ENCODE results near the gene RNF11.
"Not testable (repeated sequence)": the region's sequence is repeated elsewhere in the genome, so short reads cannot be mapped to it uniquely, and the experiment has no call there.

The RNF11 gene

DNA sequence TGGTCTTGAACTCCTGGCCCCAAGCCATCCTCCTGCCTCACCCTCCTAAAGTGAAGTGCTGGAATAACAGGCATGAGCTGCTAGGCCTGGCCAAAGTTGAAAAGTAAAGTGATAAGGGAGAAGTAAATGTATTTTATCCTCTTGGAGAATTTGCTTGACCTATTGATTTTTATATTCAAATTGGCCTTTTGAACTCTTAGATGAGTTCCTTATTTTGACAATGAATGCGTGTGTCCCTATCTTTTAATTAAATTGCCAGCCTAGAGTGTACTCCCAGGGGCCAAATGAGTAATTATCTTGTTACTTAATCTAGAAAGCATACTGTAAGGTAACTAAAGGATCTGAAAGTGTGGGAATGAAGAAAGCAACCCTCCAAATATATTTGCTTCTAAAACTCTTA, 11.4 kb downstream of the RNF11 start:
- TF ChIP-seq POLR2AphosphoS5 (IDR thresholded peaks at IDR 0.05; ENCODE audit: borderline replicate concordance, low read depth, low read length) (no peak), FOXP2 (optimal IDR thresholded peaks at IDR 0.05; ENCODE audit: control extremely low read depth, extremely low read length, insufficient read depth) (no peak)
- Histone ChIP-seq H3K9ac (ENCODE audit: insufficient read length) (no peak overlapping the region), H3K9me3 (ENCODE audit: low read depth, low read length) (no peaks in the 10 kb centered on the region), H3K4me3 (no peak overlapping the region), H3K27ac (no peak overlapping the region), H3K36me3 (ENCODE audit: insufficient read depth, low read length) (peaks cover 3% of the 10 kb centered on the region; the same call in 1 of the 2 replicates)
- DNase-seq (ENCODE audit: low read depth, low spot score), result no peak

DNA sequence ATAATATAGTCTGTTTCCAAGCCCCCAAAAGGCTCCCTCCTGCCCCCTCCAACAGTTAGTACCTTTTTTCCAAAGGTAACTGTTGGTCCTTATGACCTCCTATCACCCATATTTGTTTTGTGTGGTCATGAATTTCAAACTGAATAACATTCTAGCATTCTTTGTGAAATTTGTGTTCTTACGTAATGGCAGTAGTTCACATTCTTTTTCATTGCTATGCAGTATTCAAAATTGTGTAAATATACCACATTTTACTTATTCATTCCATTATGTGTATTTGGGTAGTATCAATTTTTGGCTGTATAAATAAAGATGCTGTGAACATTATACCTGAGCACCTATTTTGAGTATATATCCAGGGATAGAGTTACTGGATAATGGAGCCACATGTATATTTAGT, 13.4 kb downstream of the RNF11 start:
- Histone ChIP-seq H3K9ac (ENCODE audit: insufficient read length) (no peak overlapping the region), H3K4me3 (no peak overlapping the region), H3K36me3 (ENCODE audit: insufficient read depth, low read length) (peaks cover 3% of the 10 kb centered on the region; the same call in 1 of the 2 replicates), H3K9me3 (ENCODE audit: low read depth, low read length) (no peaks in the 10 kb centered on the region), H3K27ac (no peak overlapping the region)
- TF ChIP-seq POLR2AphosphoS5 (IDR thresholded peaks at IDR 0.05; ENCODE audit: borderline replicate concordance, low read depth, low read length), result no peak
- no peak for TF ChIP-seq EZH2 (IDR thresholded peaks at IDR 0.05)
- no peak for TF ChIP-seq FOXP2 (optimal IDR thresholded peaks at IDR 0.05; ENCODE audit: control extremely low read depth, extremely low read length, insufficient read depth)
- no peak for DNase-seq (ENCODE audit: low read depth, low spot score)

- not testable (repeated sequence) for H3K36me3 ChIP-seq (ENCODE audit: insufficient read depth, low read length); H3K9ac ChIP-seq (ENCODE audit: insufficient read length); DNase-seq (ENCODE audit: low read depth, low spot score); H3K27ac ChIP-seq; H3K9me3 ChIP-seq (ENCODE audit: low read depth, low read length); H3K4me3 ChIP-seq
Measured at GRCh38 chr1:51250729-51251128, 14.7 kb downstream of the RNF11 start.

DNA sequence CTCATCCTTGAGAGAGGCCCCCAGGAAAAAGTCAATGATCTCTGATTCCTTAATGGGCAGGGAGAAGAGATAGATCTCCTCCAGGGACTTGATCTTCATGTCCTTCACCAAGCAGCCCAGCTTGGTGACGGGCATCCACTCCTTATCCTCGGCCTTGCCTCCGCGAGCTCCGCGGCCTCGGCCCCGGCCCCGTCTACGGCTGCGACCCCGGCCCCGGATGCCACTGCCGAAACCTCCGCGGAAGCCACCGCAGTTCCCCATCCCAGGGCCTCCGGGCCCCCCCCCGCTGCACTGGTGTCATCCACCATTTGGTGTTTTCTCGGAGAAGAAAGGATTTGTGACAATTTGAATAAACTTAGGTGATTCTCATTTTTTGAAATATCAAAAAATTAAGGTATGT, 15.1 kb downstream of the RNF11 start:
- H3K9ac ChIP-seq (ENCODE audit: insufficient read length); DNase-seq (ENCODE audit: low read depth, low spot score); H3K36me3 ChIP-seq (ENCODE audit: insufficient read depth, low read length); H3K4me3 ChIP-seq; H3K9me3 ChIP-seq (ENCODE audit: low read depth, low read length); H3K27ac ChIP-seq: not testable (repeated sequence)

DNA sequence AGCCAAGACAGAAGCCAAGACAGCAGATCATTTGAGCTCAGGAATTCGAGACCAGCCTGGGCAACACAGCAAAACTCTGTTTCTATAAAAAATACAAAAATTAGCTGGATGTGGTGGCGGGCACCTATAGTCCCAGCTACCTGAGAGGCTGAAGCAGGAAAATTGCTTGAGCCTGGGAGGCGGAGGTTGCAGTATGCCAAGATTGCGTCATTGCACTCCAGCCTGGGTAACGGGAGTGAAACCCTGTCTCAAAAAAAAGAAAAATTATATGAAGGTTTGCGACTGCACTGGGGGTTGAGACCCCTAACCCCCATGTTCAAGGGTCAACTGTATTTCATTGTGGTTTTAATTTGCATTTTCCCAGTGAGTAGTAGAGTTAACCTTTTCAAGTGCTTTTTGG, 16.3 kb downstream of the RNF11 start:
- Histone ChIP-seq H3K9me3 (ENCODE audit: low read depth, low read length) (no peaks in the 10 kb centered on the region), H3K4me3 (no peak overlapping the region), H3K27ac (no peak overlapping the region), H3K36me3 (ENCODE audit: insufficient read depth, low read length) (peaks cover 3% of the 10 kb centered on the region; the same call in 1 of the 2 replicates), H3K9ac (ENCODE audit: insufficient read length) (no peak overlapping the region)
- TF ChIP-seq FOXP2 (optimal IDR thresholded peaks at IDR 0.05; ENCODE audit: control extremely low read depth, extremely low read length, insufficient read depth) (no peak), POLR2AphosphoS5 (IDR thresholded peaks at IDR 0.05; ENCODE audit: borderline replicate concordance, low read depth, low read length) (no peak)
- no peak for DNase-seq (ENCODE audit: low read depth, low spot score)

- DNase-seq (ENCODE audit: low read depth, low spot score), result no peak
- TF ChIP-seq FOXP2 (optimal IDR thresholded peaks at IDR 0.05; ENCODE audit: control extremely low read depth, extremely low read length, insufficient read depth), result no peak
- no peak for TF ChIP-seq POLR2AphosphoS5 (IDR thresholded peaks at IDR 0.05; ENCODE audit: borderline replicate concordance, low read depth, low read length)
- no peak for TF ChIP-seq EZH2 (IDR thresholded peaks at IDR 0.05)
- H3K9me3 ChIP-seq (ENCODE audit: low read depth, low read length), result no peaks in the 10 kb centered on the region
- no peak overlapping the region for H3K4me3 ChIP-seq
- no peak overlapping the region for H3K27ac ChIP-seq
- H3K9ac ChIP-seq (ENCODE audit: insufficient read length), result no peak overlapping the region
- peaks cover 3% of the 10 kb centered on the region; the same call in 1 of the 2 replicates for H3K36me3 ChIP-seq (ENCODE audit: insufficient read depth, low read length)
Measured at GRCh38 chr1:51253691-51254090, 17.6 kb downstream of the RNF11 start.

DNA sequence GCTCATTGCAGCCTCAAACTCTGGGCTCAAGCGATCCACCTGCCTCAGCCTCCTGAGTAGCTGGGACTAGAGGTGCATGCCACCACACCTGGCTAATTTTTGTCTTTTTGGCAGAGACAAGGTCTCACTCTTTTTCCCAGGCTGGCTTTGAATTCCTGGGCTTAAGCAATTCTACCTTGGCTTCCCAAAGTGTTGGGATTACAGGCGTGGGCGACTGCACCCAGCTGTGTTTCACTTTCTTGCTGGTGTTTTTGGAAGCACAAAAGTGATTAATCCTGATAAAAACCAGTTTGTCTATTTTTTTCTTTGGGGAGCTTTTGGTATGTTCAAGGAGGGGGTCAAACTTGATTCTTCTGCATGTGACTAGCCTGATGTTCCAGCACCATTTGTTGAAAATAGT, 19.3 kb downstream of the RNF11 start:
- H3K27ac ChIP-seq, result no peak overlapping the region
- no peak overlapping the region for H3K4me3 ChIP-seq
- H3K9ac ChIP-seq (ENCODE audit: insufficient read length), result no peak overlapping the region
- no peak for DNase-seq (ENCODE audit: low read depth, low spot score)
- TF ChIP-seq FOXP2 (optimal IDR thresholded peaks at IDR 0.05; ENCODE audit: control extremely low read depth, extremely low read length, insufficient read depth) (no peak), EZH2 (IDR thresholded peaks at IDR 0.05) (no peak), POLR2AphosphoS5 (IDR thresholded peaks at IDR 0.05; ENCODE audit: borderline replicate concordance, low read depth, low read length) (no peak)
- no peaks in the 10 kb centered on the region for H3K9me3 ChIP-seq (ENCODE audit: low read depth, low read length)
- no peaks in the 10 kb centered on the region for H3K36me3 ChIP-seq (ENCODE audit: insufficient read depth, low read length)

DNA sequence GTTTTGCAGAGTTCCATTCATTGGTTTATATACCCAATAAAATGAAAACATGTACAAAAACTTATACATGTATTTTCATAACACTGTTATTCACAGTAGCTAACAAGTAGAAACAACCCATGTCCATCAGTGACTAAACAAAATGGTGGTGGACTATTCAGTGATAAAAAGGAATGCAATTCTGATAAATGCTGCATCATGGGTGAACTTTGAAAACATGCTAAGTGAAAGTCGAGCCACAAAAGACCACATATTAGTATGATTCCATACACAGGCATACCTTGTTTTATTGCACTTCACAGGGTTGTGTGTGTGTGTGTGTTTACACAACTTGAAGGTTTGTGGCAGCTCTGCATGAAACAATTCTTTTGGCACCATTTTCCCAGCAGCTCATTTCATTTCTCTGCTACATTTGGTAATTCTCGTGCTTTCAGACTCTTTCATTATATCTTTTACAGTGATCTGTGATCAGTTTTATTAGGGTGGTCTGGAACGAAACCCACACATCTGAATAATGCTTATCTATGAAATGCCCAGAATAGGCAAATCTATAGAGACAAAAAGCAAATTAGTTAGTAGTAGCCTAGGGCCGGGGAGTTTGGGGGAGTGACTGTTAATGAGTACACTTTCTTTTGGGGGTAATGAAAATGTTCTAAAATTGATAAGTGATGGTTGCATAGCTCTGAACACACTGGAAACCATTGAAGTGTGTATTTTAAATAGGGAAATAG, 27.2 kb downstream of the RNF11 start:
- Histone ChIP-seq H3K27ac (peak overlapping the region; percentile 65), H3K4me3 (no peak overlapping the region), H3K9me3 (ENCODE audit: low read depth, low read length) (no peaks in the 10 kb centered on the region), H3K36me3 (ENCODE audit: insufficient read depth, low read length) (no peaks in the 10 kb centered on the region), H3K9ac (ENCODE audit: insufficient read length) (no peak overlapping the region)
- no peak for DNase-seq (ENCODE audit: low read depth, low spot score)
- no peak for TF ChIP-seq FOXP2 (optimal IDR thresholded peaks at IDR 0.05; ENCODE audit: control extremely low read depth, extremely low read length, insufficient read depth)
- no peak for TF ChIP-seq EZH2 (IDR thresholded peaks at IDR 0.05)
- TF ChIP-seq POLR2AphosphoS5 (IDR thresholded peaks at IDR 0.05; ENCODE audit: borderline replicate concordance, low read depth, low read length), result no peak

GRCh38 chr1:51264451-51264850, 28.4 kb downstream of the RNF11 start:
- Histone ChIP-seq H3K9me3 (ENCODE audit: low read depth, low read length) (no peaks in the 10 kb centered on the region), H3K4me3 (peak overlapping the region; percentile 31; the same call in 1 of the 2 replicates), H3K9ac (ENCODE audit: insufficient read length) (no peak overlapping the region), H3K27ac (peak overlapping the region; percentile 82), H3K36me3 (ENCODE audit: insufficient read depth, low read length) (no peaks in the 10 kb centered on the region)
- DNase-seq (ENCODE audit: low read depth, low spot score), result peak; percentile 52
- TF ChIP-seq EZH2 (IDR thresholded peaks at IDR 0.05), result no peak
- no peak for TF ChIP-seq POLR2AphosphoS5 (IDR thresholded peaks at IDR 0.05; ENCODE audit: borderline replicate concordance, low read depth, low read length)
- no peak for TF ChIP-seq FOXP2 (optimal IDR thresholded peaks at IDR 0.05; ENCODE audit: control extremely low read depth, extremely low read length, insufficient read depth)

Measured in SK-N-MC (cell line).